Stimulated activated CD8-positive, alpha-beta memory T cell treated with anti-CD3 and anti-CD28 coated beads, Interleukin-2, amount 100 ng/mL, for 48 hours (primary cell): Measurements from ENCODE around the gene KLK11.

ENCODE experiments used
- DNase-seq, 2 donors: peaks; one replicate each; pipeline ENCODE4 v3.0.0-alpha.2; 2020; ENCODE audit warnings: low read depth in 2 of 2

The KLK11 gene

GRCh38 chr19:51029718-51030117 is 3.3 kb upstream of the KLK11 start:
- no peak for DNase-seq

GRCh38 chr19:51027873-51028272 is 1.5 kb upstream of the KLK11 start:
- DNase-seq = no peak

- no peak for DNase-seq
These were observed 850 bp upstream of the KLK11 start for GRCh38 chr19:51027126-51027806.

GRCh38 chr19:51025809-51026553 is 435 bp downstream of the KLK11 start:
- no peak for DNase-seq

- no peak for DNase-seq
These were observed 1.0 kb downstream of the KLK11 start for GRCh38 chr19:51025401-51025800.

GRCh38 chr19:51024924-51025323 is 1.5 kb downstream of the KLK11 start:
- no peak for DNase-seq

- DNase-seq = no peak
These were observed 2.5 kb downstream of the KLK11 start for GRCh38 chr19:51023946-51024345.

- no peak for DNase-seq
These were observed 3.9 kb downstream of the KLK11 start for GRCh38 chr19:51022526-51022925.

- no peak for DNase-seq
These were observed 5.3 kb downstream of the KLK11 start for GRCh38 chr19:51020988-51021651.

GRCh38 chr19:51019544-51019925 is 6.9 kb downstream of the KLK11 start, which contains the start of gene KLK10:
KLK10 (minus strand) TSS chr19:51019709; CDS start chr19:51019130, 579 bp downstream.
- DNase-seq = no peak

- no peak for DNase-seq
These were observed 7.5 kb downstream of the KLK11 start for GRCh38 chr19:51018745-51019543.

GRCh38 chr19:51016798-51017683 is 9.4 kb downstream of the KLK11 start:
- DNase-seq = peak; percentile 48 to 67

GRCh38 chr19:51015691-51016267 is 10.6 kb downstream of the KLK11 start:
- DNase-seq = no peak

- DNase-seq = no peak
These were observed 12.2 kb downstream of the KLK11 start for GRCh38 chr19:51014242-51014641.

- no peak for DNase-seq
These were observed 13.7 kb downstream of the KLK11 start for GRCh38 chr19:51012661-51013190.

GRCh38 chr19:51010066-51010795 is 16.2 kb downstream of the KLK11 start:
- DNase-seq = no peak

- no peak for DNase-seq
These were observed 17.1 kb downstream of the KLK11 start for GRCh38 chr19:51009061-51009891.

- no peak for DNase-seq
These were observed 18.9 kb downstream of the KLK11 start for GRCh38 chr19:51007488-51007887.

- DNase-seq = no peak
These were observed 20.0 kb downstream of the KLK11 start for GRCh38 chr19:51006406-51006805.
